Endothelial cell (in vitro differentiated cells): ENCODE data around the gene COL16A1. TPM values are rescaled to one million over a fixed set of nuclear protein-coding genes. Genes with fewer than 3 reads are reported as not detected.

ENCODE experiments used
- DNase-seq: peaks from one replicate; pipeline ENCODE4 v3.0.0; 2021; ENCODE audit warnings: low spot score
- H3K27ac Mint-ChIP-seq: one replicate; pipeline ENCODE4 v1.8.0; 2021; ENCODE audit warnings: mixed read lengths, inconsistent platforms; ENCODE audit not compliant: unreplicated experiment
- H3K27me3 Mint-ChIP-seq: one replicate; pipeline ENCODE4 v1.8.0; 2021; ENCODE audit warnings: mild to moderate bottlenecking, moderate library complexity, mixed read lengths, inconsistent platforms; ENCODE audit not compliant: unreplicated experiment
- H3K36me3 Mint-ChIP-seq: one replicate; pipeline ENCODE4 v1.8.0; 2021; ENCODE audit warnings: mild to moderate bottlenecking, low read depth, mixed read lengths, inconsistent platforms; ENCODE audit not compliant: unreplicated experiment
- H3K4me1 Mint-ChIP-seq: one replicate; pipeline ENCODE4 v1.8.0; 2021; ENCODE audit warnings: mild to moderate bottlenecking, mixed read lengths, inconsistent platforms; ENCODE audit not compliant: unreplicated experiment
- H3K4me3 Mint-ChIP-seq: one replicate; pipeline ENCODE4 v1.8.0; 2021; ENCODE audit warnings: mild to moderate bottlenecking, mixed read lengths, inconsistent platforms; ENCODE audit not compliant: unreplicated experiment
- H3K9me3 Mint-ChIP-seq: one replicate; pipeline ENCODE4 v1.8.0; 2021; ENCODE audit warnings: mixed read lengths, inconsistent platforms; ENCODE audit not compliant: unreplicated experiment
- CTCF ChIP-seq: fragments of 200-600 bp; sonication (generic); IDR thresholded peaks from one replicate; pipeline ENCODE4 v1.5.0; 2021; ENCODE audit warnings: antibody characterized with exemption; ENCODE audit not compliant: unreplicated experiment
- total RNA-seq: library from RNA; stranded (reverse); fragmentation: NEBNext Ultra II Directional; extraction: Animal tissue kit (Norgen Biotek cat#: 25700); gene quantifications from one replicate; pipeline ENCODE4 v1.2.1, GENCODE V29; 2021; ENCODE audit not compliant: unreplicated experiment

The COL16A1 gene
- total RNA-seq, 1 donor from 2014 or later, result 5.3 TPM

GRCh38 chr1:31701091-31701736 is 2.6 kb downstream of the COL16A1 start:
- peaks cover 10% of the 10 kb centered on the region for H3K4me1 Mint-ChIP-seq
- DNase-seq, result no peak
- no peak for TF ChIP-seq CTCF
- H3K36me3 Mint-ChIP-seq, result peaks cover 5% of the 10 kb centered on the region
- no peak overlapping the region for H3K27ac Mint-ChIP-seq
- peaks cover 12% of the 10 kb centered on the region for H3K27me3 Mint-ChIP-seq
- no peaks in the 10 kb centered on the region for H3K9me3 Mint-ChIP-seq
- no peak overlapping the region for H3K4me3 Mint-ChIP-seq

GRCh38 chr1:31700468-31701090 is 3.2 kb downstream of the COL16A1 start:
- Mint-ChIP-seq H3K27me3 (peaks cover 12% of the 10 kb centered on the region), H3K4me3 (no peak overlapping the region), H3K9me3 (no peaks in the 10 kb centered on the region), H3K4me1 (peaks cover 10% of the 10 kb centered on the region), H3K36me3 (peaks cover 5% of the 10 kb centered on the region), H3K27ac (no peak overlapping the region)
- DNase-seq, result no peak
- no peak for TF ChIP-seq CTCF

- Mint-ChIP-seq H3K9me3 (no peaks in the 10 kb centered on the region), H3K36me3 (peaks cover 5% of the 10 kb centered on the region), H3K27me3 (peaks cover 12% of the 10 kb centered on the region), H3K27ac (no peak overlapping the region), H3K4me1 (peaks cover 4% of the 10 kb centered on the region), H3K4me3 (no peak overlapping the region)
- DNase-seq, result no peak
- no peak for TF ChIP-seq CTCF
Measured at GRCh38 chr1:31699341-31699891, 4.4 kb downstream of the COL16A1 start.

- Mint-ChIP-seq H3K4me3 (no peak overlapping the region), H3K27me3 (peaks cover 18% of the 10 kb centered on the region), H3K36me3 (peaks cover 5% of the 10 kb centered on the region), H3K9me3 (no peaks in the 10 kb centered on the region), H3K27ac (no peak overlapping the region), H3K4me1 (peaks cover 3% of the 10 kb centered on the region)
- DNase-seq, result no peak
- no peak for TF ChIP-seq CTCF
Measured at GRCh38 chr1:31697369-31697984, 6.3 kb downstream of the COL16A1 start.

GRCh38 chr1:31696242-31696641 is 7.6 kb downstream of the COL16A1 start:
- no peak overlapping the region for H3K27ac Mint-ChIP-seq
- H3K27me3 Mint-ChIP-seq, result peaks cover 15% of the 10 kb centered on the region
- DNase-seq, result no peak
- no peaks in the 10 kb centered on the region for H3K9me3 Mint-ChIP-seq
- H3K4me1 Mint-ChIP-seq, result peaks cover 3% of the 10 kb centered on the region
- no peak for TF ChIP-seq CTCF
- H3K4me3 Mint-ChIP-seq, result no peak overlapping the region
- H3K36me3 Mint-ChIP-seq, result peaks cover 5% of the 10 kb centered on the region
